KMS-11 (cell line): ENCODE measurements around the gene MEMO1.

Source experiments
- H2AFZ ChIP-seq: fragments of 200-600 bp; sonication (generic); 2 replicates; pipeline ENCODE4 v1.6.1; 2016; ENCODE audit warnings: antibody characterized with exemption, mixed run types, low read depth
- H3K27ac ChIP-seq: fragments of 200-600 bp; sonication (generic); 2 replicates; pipeline ENCODE4 v1.6.1; 2016; ENCODE audit warnings: mild to moderate bottlenecking, mixed run types
- H3K27me3 ChIP-seq: fragments of 200-600 bp; sonication (generic); 2 replicates; pipeline ENCODE4 v1.6.1; 2017; ENCODE audit warnings: mild to moderate bottlenecking, low read depth, mixed run types, moderate library complexity; ENCODE audit not compliant: insufficient read depth
- H3K36me3 ChIP-seq: fragments of 200-600 bp; sonication (generic); 2 replicates; pipeline ENCODE4 v1.6.1; 2017; ENCODE audit warnings: mild to moderate bottlenecking, mixed run types; ENCODE audit not compliant: insufficient read depth
- H3K4me1 ChIP-seq: fragments of 200-600 bp; sonication (generic); 2 replicates; pipeline ENCODE4 v1.6.1; 2016; ENCODE audit warnings: mild to moderate bottlenecking, low read depth, mixed run types; ENCODE audit not compliant: poor library complexity, severe bottlenecking
- H3K4me2 ChIP-seq: fragments of 200-600 bp; sonication (generic); 2 replicates; pipeline ENCODE4 v1.7.0; 2016; ENCODE audit warnings: mild to moderate bottlenecking, mixed run types
- H3K4me3 ChIP-seq: fragments of 200-600 bp; sonication (generic); IDR thresholded peaks from 2 replicates; pipeline ENCODE4 v1.6.1; 2017; ENCODE audit warnings: low read depth, low read length, mixed read lengths; ENCODE audit not compliant: insufficient read depth
- H3K79me2 ChIP-seq: fragments of 200-600 bp; sonication (generic); 2 replicates; pipeline ENCODE4 v1.6.1; 2016; ENCODE audit warnings: low read depth, mixed run types; ENCODE audit not compliant: insufficient read depth
- H3K9ac ChIP-seq: fragments of 200-600 bp; sonication (generic); 2 replicates; pipeline ENCODE4 v1.6.1; 2016; ENCODE audit warnings: mild to moderate bottlenecking, mixed run types
- H4K20me1 ChIP-seq: fragments of 200-600 bp; sonication (generic); 2 replicates; pipeline ENCODE4 v1.6.1; 2016; ENCODE audit warnings: mild to moderate bottlenecking, mixed run types; ENCODE audit not compliant: insufficient read depth
- TF ChIP-seq, protein P1 (sequence below): fragments of 200-600 bp; sonication (generic); conservative IDR thresholded peaks from 2 replicates; pipeline ENCODE4 v1.6.1; 2017; ENCODE audit warnings: low read depth, mild to moderate bottlenecking, antibody characterized with exemption, low read length, moderate library complexity, mixed read lengths

MEMO1 gene

DNA sequence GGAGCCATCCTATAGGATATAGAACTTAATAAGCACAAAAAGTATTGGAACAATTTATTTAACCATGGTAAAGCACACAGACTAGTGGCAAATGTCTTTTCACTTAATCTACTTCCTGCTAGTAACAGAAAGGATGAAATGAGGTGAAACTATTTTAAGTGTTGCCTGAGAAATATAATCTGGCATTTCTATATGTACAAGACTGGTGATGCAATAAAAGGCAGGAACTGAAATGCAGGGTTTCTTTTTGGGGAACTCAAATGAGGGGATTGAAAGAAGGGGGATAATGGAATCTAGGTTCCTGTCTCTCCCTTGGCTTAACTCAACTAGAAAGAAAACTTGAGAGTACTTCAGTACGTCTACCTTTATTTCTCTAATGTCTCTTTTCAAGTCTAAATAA, 122.3 kb downstream of the MEMO1 start:
- TF ChIP-seq, protein P1, sequence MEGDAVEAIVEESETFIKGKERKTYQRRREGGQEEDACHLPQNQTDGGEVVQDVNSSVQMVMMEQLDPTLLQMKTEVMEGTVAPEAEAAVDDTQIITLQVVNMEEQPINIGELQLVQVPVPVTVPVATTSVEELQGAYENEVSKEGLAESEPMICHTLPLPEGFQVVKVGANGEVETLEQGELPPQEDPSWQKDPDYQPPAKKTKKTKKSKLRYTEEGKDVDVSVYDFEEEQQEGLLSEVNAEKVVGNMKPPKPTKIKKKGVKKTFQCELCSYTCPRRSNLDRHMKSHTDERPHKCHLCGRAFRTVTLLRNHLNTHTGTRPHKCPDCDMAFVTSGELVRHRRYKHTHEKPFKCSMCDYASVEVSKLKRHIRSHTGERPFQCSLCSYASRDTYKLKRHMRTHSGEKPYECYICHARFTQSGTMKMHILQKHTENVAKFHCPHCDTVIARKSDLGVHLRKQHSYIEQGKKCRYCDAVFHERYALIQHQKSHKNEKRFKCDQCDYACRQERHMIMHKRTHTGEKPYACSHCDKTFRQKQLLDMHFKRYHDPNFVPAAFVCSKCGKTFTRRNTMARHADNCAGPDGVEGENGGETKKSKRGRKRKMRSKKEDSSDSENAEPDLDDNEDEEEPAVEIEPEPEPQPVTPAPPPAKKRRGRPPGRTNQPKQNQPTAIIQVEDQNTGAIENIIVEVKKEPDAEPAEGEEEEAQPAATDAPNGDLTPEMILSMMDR, result no peak
- Histone ChIP-seq H3K36me3 (no peaks in the 10 kb centered on the region), H3K79me2 (no peaks in the 10 kb centered on the region; the same call in 1 of the 2 replicates), H3K27ac (no peak overlapping the region), H4K20me1 (no peaks in the 10 kb centered on the region; the same call in 1 of the 2 replicates), H3K9ac (no peak overlapping the region), H3K4me1 (peaks cover 20% of the 10 kb centered on the region), H3K27me3 (no peaks in the 10 kb centered on the region), H3K4me2 (no peak overlapping the region; the same call in 1 of the 2 replicates), H2AFZ (no peak overlapping the region), H3K4me3 (no peak overlapping the region)

DNA sequence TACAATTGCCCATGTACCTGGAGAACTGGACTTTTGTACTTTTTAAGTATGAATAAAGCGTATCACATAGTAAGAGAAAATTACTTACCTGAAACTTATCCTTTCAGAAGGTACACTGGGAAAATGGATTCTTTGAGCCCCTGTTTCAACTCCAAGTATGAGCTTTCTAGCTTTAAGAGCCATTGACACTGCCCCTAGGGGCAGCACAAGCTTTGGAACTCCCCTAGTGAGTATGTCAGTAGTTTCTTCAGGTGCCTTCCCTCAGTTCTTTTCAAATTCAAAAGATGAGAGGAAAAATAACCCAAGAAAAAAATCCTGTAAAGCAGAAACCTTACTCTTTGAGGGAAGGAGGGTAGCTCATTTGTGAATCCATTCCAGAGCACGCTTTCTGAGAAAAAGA, 124.1 kb downstream of the MEMO1 start:
- Histone ChIP-seq H3K4me1 (peaks cover 20% of the 10 kb centered on the region), H2AFZ (no peak overlapping the region), H4K20me1 (no peaks in the 10 kb centered on the region), H3K4me2 (no peak overlapping the region), H3K9ac (no peak overlapping the region), H3K4me3 (no peak overlapping the region), H3K27me3 (no peaks in the 10 kb centered on the region), H3K36me3 (no peaks in the 10 kb centered on the region), H3K27ac (no peak overlapping the region), H3K79me2 (no peaks in the 10 kb centered on the region; the same call in 1 of the 2 replicates)
- TF ChIP-seq, protein P1, result peak; percentile 46

DNA sequence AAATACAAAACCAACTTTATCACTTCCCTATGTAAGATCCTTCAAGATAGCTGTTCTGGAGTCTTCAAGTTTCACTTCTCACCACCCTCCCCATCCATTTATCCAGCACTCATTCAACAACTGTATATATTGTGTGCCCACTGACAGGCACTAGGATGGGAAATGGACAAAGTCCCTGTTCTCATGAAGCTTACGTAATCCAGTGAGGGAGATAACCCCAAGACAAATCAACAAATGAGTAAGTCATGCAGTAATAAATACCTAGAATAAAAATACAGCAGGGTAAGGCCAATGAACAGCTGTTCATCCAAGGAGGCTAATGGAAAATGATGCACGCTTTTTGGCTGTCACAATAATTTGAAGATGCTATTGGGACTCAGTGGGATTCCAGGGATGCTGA, 133.8 kb downstream of the MEMO1 start:
- Histone ChIP-seq H3K27ac (no peak overlapping the region), H3K4me3 (no peak overlapping the region), H3K9ac (no peak overlapping the region), H2AFZ (no peak overlapping the region), H3K27me3 (no peaks in the 10 kb centered on the region), H3K4me2 (no peak overlapping the region), H3K4me1 (no peaks in the 10 kb centered on the region), H3K79me2 (no peaks in the 10 kb centered on the region), H3K36me3 (no peaks in the 10 kb centered on the region), H4K20me1 (no peaks in the 10 kb centered on the region; the same call in 1 of the 2 replicates)
- TF ChIP-seq, protein P1, result no peak

DNA sequence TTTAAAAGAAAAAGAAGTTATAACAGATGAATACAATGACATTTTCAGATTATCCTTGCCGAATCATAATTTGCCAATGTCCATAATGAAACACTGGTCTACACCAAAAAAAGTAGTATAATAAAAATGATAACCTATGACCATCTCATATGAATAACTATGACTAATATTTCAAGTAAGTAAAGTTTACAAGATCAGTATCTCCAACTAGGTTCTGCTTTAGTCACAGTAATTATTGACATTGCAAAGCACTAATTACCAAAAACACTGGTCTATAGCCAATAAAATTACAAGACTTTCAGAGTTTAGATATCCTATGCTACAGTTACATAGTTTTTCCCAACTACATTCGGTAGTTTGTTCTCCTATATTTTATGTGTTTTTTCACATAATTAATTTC, 136.7 kb downstream of the MEMO1 start:
- no peaks in the 10 kb centered on the region for H3K79me2 ChIP-seq

More for the DNA sequence above, 136.7 kb downstream of the MEMO1 start:
- H3K4me1 ChIP-seq, result no peaks in the 10 kb centered on the region
- no peak overlapping the region for H3K4me3 ChIP-seq
- no peak overlapping the region for H3K4me2 ChIP-seq
- TF ChIP-seq, protein P1, result no peak
- H3K27ac ChIP-seq, result no peak overlapping the region
- no peaks in the 10 kb centered on the region for H3K36me3 ChIP-seq
- no peak overlapping the region for H2AFZ ChIP-seq
- H3K27me3 ChIP-seq, result no peaks in the 10 kb centered on the region
- no peak overlapping the region for H3K9ac ChIP-seq
- H4K20me1 ChIP-seq, result no peaks in the 10 kb centered on the region
